GM04503 (cell line): ENCODE measurements around the gene KCNIP3.

ENCODE experiments used
- DNase-seq: peaks from one replicate; pipeline ENCODE4 v3.0.0-alpha.2; 2012; ENCODE audit warnings: low read depth

KCNIP3 gene

DNA sequence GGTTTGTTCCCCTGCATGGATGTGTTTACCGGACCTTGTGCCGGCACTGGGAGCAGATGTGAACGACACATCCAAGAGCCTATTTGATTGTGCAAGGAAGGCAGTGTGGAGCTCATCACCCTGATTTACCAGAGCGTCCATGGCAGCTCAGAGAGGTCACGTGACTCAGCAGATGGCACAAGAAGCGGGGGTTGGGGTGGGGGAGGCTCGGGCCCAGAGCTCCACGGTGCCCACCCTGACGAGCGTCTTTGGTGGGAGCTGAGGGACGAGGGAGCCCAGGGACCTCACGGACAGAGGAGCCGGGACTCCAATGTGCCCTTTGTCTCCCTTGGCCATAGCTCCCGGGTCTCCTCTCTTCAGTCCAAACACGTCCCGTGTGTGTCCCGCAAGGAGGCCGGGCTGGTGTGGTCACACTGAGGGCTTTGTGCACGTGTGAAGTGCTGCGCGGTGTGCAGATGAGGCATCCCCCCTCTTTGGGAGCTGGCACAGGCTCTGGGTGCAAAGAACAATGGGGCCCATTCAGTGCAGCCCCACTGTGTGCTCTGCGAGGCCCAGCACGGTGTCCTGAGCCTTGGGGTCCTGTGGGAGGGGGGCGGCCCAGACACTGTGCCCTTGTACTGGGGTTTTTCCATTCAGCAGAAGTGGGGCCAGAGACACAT, 15.5 kb downstream of the KCNIP3 start:
- DNase-seq = no peak

DNA sequence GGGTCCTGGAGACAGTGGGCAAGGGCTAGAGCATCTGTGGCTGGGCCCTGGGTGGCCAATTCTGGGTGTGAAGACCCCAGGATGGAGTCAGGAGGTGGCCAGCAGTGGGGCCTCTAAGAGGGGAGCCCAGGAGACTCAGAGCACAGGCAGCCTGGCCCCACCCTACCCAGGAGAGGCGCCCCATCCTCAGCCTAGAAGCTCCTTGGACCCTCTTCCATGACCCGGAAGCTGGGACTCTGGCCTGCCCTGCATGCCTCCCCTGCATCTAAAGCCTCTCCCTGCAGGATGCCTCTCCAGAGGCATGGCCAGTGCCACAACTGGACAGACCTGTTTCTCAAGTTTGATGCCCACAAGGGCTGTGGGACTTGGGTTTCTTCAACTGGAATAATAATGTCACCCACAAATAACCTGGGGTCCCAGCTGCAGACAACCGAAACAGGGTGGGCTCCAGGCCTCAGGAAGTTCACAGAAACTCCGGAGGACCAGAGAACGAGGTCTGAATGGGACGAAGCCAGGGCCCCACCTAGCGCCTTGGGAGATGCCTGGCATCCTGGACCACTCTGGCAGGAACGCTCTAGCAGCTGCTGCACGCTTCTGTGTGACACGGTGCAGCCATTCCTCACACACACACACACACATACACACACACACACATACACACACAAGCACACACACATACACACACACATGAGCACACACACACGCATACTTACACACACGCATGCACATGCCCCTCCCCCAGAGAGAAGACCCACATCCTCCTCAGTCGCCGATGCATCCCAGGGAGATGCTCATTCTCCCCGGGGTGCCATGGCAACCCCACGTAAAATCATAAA, 16.4 kb downstream of the KCNIP3 start:
- no peak for DNase-seq

DNA sequence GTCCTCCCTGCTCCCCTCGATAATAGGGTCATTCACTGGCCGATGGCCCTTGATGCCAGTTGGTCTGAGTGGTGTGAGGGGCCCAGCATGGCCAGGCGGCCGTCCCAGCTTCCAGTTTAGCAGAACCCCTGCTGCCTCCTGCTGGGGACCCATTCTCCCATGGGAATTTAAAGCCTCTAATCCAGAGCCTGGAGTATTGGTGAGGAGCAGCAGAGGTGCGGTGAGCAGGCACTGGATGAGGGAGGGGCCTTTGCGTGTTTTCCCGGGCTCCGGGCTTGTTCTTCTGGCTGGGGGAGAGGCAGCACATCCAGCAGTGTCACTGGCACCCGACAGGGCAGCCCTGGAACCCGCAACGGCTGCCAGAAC, 17.4 kb downstream of the KCNIP3 start:
- no peak for DNase-seq

DNA sequence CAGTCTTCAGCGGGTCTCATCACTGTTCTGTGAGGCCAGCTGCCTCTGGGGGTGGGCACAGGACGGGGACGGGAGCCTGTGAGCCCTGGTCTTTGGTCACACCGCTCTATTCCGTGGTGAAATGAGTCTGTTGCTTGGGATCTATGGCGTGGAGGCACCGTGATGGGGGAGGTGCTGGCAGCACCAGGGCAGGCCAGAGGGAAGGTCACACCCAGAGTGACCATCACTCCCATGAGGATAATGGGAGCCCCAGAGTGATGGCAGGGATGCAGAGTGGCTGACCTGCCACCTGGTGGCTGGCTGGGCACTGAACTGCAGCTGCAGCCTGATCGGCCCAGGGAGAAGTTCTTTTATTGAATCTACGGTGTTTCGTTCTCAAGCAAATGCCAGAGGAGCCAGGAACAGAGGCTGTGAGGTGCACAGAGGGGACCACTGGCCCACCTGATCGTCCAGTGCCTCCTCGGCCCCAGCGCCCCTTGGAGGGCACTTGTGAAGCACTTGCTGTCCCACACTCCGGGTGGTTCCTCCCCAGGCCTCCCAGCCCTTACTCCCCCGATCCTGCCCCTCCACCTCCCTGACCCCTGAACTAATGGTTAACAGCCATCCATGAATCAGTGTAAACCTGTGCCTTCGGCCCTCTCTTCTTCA, 17.9 kb downstream of the KCNIP3 start:
- no peak for DNase-seq

DNA sequence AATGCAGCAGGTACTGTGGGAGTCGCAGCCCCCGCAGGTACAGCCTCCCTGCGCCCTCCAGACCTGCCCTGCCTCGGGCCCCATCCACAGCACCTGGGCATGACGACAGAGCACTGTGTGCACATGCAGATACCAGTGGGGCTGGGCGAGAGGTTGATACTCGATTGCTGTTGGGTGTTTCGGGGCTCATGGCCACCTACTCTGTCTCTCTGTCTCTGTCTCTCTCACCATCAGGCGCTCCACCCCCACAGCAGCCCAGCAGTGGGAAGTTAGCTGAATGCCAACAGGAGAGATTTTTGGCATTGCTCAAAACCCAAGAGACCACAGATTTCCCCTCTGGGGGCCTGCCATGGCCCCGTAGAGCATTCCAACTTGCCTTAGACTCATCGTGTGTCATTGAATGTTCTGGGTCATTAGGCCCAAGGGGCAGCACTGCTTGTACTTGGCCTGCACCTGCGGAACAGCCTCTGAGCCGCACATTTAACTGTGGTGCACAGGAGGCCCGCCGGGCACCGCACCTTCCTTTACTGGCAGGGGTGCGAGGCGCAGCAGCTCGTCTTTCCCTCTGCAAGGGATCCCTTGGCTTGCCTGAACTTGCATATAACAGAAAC, 18.8 kb downstream of the KCNIP3 start:
- DNase-seq = peak; percentile 61

DNA sequence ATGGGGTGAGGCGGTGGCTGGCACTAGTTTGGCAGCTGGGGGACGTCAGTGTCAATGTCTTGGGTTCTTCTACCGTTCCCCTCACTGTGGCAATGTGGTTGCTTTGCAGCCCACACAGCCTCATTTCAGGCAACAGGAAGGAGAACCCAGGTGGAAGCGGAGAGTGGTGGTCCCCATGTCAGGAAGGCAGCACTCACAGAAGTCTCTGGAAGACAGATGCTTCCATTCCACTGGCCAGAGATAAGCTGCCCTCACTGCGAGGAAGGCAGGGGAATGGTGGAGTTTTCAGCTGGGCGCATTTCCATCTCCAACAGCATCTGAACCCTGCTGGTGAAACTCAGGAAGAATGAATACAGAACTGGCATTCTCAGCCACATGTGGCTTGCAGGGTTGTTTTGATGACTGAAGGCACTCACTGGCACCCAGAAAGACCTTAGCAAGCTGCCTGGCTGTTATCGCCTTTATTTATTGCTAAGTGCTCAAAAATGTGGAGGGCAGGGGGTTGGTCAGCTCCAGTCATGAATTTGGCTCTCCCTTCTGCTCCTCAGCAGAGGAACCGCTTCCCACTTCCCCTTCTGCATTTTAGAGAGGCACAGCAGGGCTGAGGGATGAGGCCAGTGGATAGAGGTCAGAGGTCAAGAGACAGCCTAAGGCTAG, 19.4 kb downstream of the KCNIP3 start:
- DNase-seq = peak; percentile 65

DNA sequence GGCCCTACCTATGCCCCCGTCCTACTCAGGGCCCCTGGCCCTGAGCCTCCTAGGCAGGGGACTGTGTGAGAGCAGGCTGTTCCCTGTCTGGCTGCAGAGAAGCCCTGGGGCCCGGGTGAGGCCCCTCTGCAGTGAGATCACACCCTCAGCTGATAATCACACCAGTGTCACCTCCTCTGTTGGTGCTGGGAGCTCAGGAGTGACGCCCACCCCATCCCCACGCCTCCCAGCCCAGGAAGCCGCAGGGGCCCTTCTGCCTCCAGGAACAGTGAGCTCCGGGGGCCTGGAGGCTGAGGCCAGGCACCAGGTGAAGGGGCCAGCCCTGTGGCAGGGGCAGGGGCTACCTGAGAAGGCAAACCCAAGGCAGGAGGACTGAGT, 20.0 kb downstream of the KCNIP3 start:
- no peak for DNase-seq

DNA sequence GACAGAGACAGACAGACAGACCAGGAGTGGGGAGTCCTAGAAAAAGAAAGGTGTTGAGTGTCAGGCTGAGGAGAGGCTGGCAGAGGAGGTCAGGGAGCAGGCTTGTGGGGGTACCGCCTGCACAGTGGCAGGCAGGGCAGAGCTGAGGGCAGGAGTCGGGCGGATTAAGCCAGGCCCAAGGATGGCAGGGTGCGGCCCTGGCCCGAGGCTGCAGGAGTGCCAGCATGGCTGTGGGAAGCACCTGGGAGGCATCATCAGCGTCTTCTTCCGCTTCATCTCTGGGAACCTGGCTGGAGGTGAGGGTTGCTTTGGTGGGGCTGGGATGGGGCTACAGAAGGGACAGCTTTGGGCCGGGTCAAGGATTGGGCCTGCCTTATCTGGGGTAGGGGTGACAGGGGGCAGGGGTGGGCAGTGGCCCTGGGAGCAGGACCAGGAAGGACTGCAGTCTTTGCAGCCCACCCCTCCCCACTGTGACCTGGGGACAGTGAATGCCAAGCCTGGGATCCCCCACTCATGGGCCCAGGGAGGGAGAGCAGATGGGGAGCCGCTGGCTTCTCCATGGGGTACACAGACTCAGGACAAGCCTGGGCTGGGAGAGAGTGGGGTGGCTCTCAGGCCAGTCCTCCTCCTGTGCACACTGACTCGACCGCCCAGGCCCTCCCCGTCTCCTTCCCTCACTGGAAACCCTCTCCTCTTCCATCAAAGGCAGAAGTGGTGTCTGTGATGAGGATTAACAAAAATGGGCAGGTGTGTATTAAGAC, 20.7 kb downstream of the KCNIP3 start:
- no peak for DNase-seq

DNA sequence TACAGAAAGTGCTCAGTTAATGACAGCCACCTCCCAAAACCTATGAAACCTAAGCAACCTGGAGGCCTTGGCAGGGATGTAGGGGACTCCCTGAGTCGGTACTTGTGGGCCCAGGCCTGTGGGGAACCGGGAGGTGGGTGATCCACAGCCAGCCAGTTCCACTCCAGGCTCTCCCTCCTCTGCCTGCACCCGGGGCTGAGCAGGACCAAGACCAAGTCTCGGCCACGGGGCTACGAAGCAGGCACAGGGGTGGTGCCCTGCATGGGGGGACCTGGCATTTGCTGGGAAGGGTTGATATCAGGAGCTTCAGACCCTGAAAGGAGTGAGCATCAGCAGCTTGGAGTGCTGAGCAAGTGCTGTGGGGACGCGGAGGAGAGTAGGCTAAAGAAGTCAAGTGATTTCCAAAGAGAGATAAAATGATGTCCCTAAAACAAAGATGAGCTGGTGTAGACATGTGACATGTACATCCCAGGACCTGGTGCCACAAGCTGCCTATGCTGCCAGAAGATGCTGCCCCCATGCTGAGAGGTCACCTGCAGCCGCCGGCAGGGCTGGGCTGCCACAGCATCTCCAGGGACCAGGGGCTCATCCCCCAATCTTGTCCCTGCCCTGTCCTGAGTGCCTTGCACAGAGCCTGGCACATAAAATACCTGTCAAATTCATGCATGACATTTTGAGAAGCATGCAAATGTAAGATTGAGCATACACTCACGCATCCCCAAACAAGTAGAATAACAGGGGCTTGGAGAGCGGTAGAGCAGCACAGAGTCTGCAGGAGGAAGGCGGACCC, 21.5 kb downstream of the KCNIP3 start:
- no peak for DNase-seq

DNA sequence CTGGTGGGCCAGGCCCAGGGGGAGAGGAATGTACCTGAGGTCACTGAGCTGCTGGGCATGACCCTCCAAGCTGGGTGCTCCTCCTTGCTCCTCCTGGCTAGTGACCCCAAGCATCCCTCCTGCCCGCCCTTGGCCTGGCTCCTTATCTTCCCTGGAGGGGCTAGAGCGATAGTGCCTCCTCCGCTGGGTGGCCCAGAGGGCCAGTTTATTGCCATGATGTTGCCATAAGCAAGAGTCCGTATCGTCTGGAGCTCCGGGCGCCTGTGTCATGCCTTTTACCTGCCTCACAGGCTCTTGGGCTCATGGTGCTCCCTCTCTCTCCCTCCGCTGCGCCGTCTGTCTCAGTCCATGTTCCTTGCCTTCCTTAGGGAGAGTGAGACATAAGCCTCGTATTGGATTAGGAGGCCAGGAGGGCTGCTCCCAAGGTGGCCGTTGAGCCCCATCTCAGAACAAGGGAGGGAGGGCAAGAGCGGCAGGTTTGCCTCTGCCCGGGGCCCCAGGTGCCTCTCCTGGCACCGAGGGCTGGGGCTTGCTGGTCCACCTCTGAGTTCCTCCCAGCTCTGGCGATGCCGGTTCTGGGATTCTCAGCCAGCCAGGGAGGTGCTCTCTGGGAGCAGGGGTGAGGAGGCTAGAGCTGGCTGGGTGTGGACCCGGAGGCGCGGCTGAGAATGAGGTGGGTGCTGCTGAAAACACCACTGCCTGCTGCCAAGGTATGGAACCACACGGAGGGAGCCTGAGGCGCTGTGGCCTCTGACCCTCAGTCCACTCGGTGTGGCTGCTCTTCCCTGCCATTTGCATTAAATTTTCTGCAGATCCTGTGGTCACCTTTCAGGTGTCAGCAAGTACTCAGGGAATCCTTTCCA, 22.6 kb downstream of the KCNIP3 start:
- DNase-seq = no peak

DNA sequence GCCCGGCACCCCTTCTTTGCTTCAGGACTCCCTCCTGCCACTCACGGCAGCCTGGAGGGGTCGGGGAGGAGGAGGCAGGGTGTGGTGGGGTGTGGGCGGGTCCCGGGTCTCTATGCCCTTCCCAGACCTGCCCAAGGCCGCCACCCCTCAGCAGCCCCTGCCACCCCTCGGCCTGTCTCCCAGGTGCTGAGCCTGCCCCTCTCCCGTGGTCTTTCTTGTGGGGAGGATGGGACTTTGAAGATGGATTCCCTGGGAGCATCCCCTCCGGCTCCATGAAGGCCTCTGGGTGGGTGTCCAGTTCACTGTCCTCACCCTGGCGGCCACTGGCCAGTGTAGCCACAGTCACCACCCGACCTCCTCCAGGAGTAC, 23.2 kb downstream of the KCNIP3 start:
- no peak for DNase-seq

DNA sequence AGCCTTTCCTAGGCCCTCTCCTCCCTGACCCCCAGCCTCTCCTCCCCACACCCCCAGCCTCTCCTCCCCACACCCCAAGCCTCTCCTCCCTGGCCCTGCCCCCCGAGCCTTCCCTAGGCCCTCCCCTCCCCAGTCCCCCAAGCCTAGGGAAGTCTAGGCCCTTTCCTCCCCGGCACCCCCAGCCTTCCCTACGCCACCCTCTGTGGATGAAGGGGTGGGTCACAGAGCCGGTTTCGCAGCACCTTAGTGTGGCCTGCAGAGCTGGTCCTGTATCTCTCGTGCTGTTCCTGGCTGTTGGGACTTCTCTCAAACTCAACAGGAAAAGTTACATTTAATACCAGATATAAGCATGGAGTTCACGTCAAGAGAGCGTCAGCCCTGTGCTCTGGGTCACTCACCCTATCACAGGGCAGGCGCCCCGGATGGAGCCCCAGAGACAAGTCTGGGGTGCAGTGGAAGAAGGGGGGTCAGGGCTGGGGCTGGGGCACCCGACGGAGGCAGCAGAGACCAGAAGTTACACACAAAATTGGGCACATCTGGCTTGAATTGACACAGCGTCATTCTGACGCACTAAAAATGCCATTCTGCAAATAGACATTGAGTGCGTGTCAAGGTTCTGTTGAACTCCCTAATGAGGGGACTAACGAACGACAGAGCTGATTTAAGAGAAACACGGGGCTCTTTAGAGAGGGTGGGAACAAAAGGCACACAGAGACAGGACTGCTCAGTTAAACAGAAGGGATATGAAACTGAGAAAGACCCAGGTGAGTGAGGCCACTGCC, 24.0 kb downstream of the KCNIP3 start:
- peak; percentile 76 for DNase-seq

DNA sequence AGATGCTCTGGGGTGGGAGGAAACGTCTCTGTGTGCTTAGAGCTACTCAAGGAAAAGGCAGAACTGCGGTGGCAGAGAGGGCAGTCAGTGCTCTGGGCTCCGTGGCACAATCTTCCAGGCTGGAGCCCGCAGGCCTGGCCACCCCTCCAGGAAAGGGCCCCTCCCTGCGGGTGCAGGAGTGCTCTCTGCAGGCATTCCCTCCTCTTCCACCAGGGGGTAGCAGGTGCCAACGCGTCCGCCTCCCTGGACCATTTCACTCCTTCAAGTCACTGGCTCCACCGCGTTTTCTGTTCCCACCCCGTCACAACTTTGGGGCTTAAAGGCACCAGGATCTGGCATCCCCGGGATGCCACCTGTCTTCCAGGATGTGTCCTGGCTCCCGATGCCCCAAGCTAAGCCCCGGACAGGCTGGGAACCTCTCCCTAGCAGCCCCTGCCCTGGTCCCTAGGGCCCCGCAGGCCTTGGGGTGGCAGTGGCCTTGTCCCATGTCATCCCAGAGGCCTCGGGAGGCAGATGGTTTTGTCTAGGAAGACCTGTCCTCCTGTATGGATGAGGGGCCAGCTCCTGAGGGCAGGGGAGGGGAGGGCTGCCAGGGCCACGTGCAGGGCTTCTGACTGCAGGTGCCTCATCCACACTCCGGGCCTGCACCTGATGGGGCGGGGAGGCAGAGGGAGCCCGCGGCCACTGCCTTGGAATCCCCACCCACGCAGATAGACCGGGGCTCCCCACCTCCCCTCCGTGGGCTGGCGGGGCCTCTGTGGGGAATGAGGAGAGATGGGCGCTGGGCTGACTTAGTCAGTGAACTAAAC, 26.4 kb downstream of the KCNIP3 start:
- DNase-seq = no peak

DNA sequence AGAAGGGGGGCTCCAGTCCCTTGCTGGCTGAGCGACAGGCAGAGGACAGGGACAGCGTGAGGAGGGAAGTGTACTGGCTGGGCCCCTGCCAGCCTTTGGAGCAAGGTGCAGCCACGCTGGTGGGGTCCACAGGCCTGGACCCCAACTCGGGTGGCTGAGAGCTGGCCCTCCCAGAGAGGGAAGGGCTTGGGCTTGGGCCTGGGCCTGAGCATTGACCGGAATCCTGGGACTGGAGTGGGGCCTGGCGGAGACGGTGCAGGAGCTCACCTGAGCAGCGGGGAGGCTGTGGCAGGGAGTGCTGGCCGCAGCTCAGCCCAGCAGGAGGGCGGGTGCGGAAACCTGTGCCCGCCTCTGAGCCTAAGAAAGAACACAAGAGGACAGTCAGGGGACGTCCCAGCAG, 27.9 kb downstream of the KCNIP3 start:
- no peak for DNase-seq

DNA sequence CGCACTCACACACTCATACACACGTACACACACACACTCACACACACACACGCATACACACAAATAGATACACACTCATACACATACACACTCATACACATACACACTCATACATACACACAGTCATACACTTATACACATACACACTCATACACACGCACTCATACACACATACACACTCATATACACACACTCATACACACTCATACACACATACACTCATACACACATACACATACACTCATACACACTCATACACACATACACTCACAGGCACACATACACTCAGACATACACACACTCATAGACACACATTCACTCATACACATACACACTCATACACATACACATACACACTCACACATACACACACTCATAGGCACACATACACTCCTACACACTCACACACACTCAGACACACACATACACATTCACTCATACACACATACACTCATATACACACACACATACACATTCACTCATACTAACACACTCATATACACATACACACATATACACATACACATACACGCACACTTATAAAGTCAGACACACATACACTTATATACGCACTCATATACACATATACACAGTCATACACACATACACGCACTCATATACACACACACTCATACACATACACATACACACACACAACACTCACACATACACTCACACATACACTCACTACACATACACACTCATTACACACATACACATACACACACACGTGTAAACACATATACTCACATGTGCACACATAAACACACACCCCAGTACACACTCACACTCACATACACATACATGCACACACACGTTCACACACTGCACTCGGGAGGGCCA, 28.7 kb downstream of the KCNIP3 start:
- no peak for DNase-seq

DNA sequence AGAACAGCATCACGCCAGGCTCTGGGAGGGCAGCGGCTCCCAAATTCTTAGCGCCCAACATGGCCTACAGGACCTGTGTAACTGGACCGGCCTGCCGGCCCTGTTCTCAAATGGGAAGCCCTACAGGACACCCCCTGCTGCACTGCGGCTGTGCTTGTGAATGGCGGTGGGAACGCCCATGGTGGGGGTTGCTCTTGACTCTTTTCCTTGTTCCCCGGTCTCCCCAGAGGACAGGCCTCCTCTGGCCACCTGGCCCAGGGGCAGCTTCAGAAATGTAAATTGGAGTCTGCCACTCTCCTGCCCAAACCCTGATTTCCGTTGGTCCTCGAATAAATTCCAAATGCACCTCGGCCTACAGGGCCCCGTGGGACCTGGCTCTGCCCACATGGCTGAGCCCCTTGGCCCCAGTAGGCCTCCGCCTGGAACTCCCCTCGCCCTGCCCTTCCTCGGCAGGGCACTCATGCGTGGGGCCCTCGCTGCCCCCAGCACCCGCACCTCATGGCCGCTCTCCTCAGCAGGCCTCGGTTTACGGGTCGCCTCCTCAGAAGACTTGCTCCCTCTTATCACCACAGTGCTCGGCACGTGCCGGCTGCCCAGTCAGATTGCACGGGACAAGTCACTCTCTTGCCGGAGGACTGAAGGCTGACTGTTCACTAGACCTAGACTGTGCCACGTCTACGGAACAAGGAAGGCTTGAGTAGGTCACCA, 29.4 kb downstream of the KCNIP3 start:
- no peak for DNase-seq

DNA sequence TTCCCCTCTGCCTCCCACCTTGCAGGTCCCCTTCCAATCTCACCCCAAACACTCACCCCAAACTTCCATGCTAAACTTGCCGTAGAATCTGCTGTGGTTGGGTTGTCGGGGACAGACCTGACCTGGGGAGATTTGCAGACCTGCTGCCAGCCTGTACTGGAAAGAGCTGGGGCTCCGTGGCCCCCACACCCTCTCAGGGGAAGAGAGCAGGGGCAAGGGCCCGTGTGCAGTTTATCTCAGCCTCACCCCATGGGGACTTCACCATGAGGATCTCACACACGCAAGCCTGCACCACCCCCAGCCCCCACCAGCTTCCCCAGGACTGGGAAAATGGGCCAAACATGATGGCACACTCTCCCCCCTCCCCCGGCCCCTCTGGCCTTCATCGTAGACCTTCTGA, 30.7 kb downstream of the KCNIP3 start:
- DNase-seq = no peak
